GM23338 (cell line): ENCODE results near the gene CYRIA. TPM values are rescaled to one million over a fixed set of nuclear protein-coding genes. Genes with fewer than 3 reads are reported as not detected.

Source experiments
- ATAC-seq: fragments of 200-7000 bp; cut with Tn5 transposase; 3 replicates; pipeline ENCODE4 v1.9.1; 2020
- DNase-seq: peaks from one replicate; pipeline ENCODE4 v3.0.0-alpha.2; 2015; ENCODE audit warnings: low spot score
- H2AFZ ChIP-seq: fragments of 200-600 bp; sonication (generic); 2 replicates; pipeline ENCODE4 v1.8.0; 2016; ENCODE audit warnings: antibody characterized with exemption, mild to moderate bottlenecking, moderate library complexity
- H3F3A ChIP-seq: fragments of 200-600 bp; sonication (generic); replicated peaks from 2 replicates; pipeline ENCODE4 v1.8.0; 2017; ENCODE audit warnings: antibody characterized with exemption, mixed run types, low read depth
- H3K27ac ChIP-seq: fragments of 200-600 bp; sonication (generic); 2 replicates; pipeline ENCODE4 v1.6.1; 2016; ENCODE audit warnings: low read depth
- H3K27me3 ChIP-seq: fragments of 200-600 bp; sonication (generic); 2 replicates; pipeline ENCODE4 v1.8.0; 2016; ENCODE audit warnings: mild to moderate bottlenecking, mixed run types, moderate library complexity; ENCODE audit not compliant: insufficient read depth
- H3K36me3 ChIP-seq: fragments of 200-600 bp; sonication (generic); 2 replicates; pipeline ENCODE4 v1.8.0; 2016; ENCODE audit warnings: mild to moderate bottlenecking; ENCODE audit not compliant: insufficient read depth
- H3K4me1 ChIP-seq: fragments of 200-600 bp; sonication (generic); 2 replicates; pipeline ENCODE4 v1.8.0; 2016; ENCODE audit warnings: mild to moderate bottlenecking, moderate library complexity; ENCODE audit not compliant: insufficient read depth
- H3K4me2 ChIP-seq: fragments of 200-600 bp; sonication (generic); 2 replicates; pipeline ENCODE4 v1.7.1; 2017; ENCODE audit warnings: mixed run types
- H3K4me3 ChIP-seq: fragments of 200-600 bp; sonication (generic); 2 replicates; pipeline ENCODE4 v1.6.1; 2016; ENCODE audit warnings: mixed run types
- H3K79me2 ChIP-seq: fragments of 200-600 bp; sonication (generic); replicated peaks from 2 replicates; pipeline ENCODE4 v1.8.0; 2017; ENCODE audit warnings: mild to moderate bottlenecking; ENCODE audit not compliant: insufficient read depth
- H3K9me2 ChIP-seq: fragments of 200-600 bp; sonication (generic); 2 replicates; pipeline ENCODE4 v1.8.0; 2017; ENCODE audit not compliant: insufficient read depth
- H4K20me1 ChIP-seq: fragments of 200-600 bp; sonication (generic); replicated peaks from 2 replicates; pipeline ENCODE4 v1.8.0; 2017; ENCODE audit warnings: mild to moderate bottlenecking; ENCODE audit not compliant: insufficient read depth
- H3K27ac Mint-ChIP-seq: 2 replicates; pipeline ENCODE4 v1.8.0; 2020; ENCODE audit warnings: inconsistent platforms, mild to moderate bottlenecking, moderate library complexity, mixed read lengths
- H3K27me3 Mint-ChIP-seq: 3 replicates; pipeline ENCODE4 v1.8.0; 2022; ENCODE audit warnings: low read depth, mild to moderate bottlenecking, moderate library complexity, mixed read lengths, inconsistent platforms; ENCODE audit not compliant: insufficient read depth, poor library complexity
- H3K36me3 Mint-ChIP-seq: 3 replicates; pipeline ENCODE4 v1.8.0; 2021; ENCODE audit warnings: low read depth, mild to moderate bottlenecking, inconsistent platforms, moderate library complexity, mixed read lengths
- H3K4me1 Mint-ChIP-seq: 3 replicates; pipeline ENCODE4 v1.8.0; 2020; ENCODE audit warnings: mild to moderate bottlenecking, inconsistent platforms, mixed read lengths
- H3K4me3 Mint-ChIP-seq: 3 replicates; pipeline ENCODE4 v1.8.0; 2021; ENCODE audit warnings: moderate library complexity, mild to moderate bottlenecking, inconsistent platforms, mixed read lengths
- H3K9me3 Mint-ChIP-seq: 3 replicates; pipeline ENCODE4 v1.8.0; 2020; ENCODE audit warnings: moderate library complexity, mild to moderate bottlenecking, inconsistent platforms, mixed read lengths
- CREB1 ChIP-seq: fragments of 250-450 bp; sonication (Bioruptor Pico); IDR thresholded peaks from 2 replicates; pipeline ENCODE4 v1.5.0; 2020; ENCODE audit warnings: low read depth, mild to moderate bottlenecking, moderate library complexity
- ETS1 ChIP-seq: IDR thresholded peaks from 2 replicates; pipeline ENCODE4 v1.6.1; 2016; ENCODE audit warnings: antibody characterized with exemption
- EZH2 ChIP-seq: fragments of 200-600 bp; sonication (generic); IDR thresholded peaks from one replicate; pipeline ENCODE4 v1.8.0; 2017; ENCODE audit warnings: antibody characterized with exemption, mild to moderate bottlenecking, low read depth; ENCODE audit not compliant: unreplicated experiment
- JUNB ChIP-seq: IDR thresholded peaks from one replicate; pipeline ENCODE4 v1.6.1; 2016; ENCODE audit warnings: antibody characterized with exemption; ENCODE audit not compliant: unreplicated experiment
- NANOG ChIP-seq: IDR thresholded peaks from 2 replicates; pipeline ENCODE4 v1.6.1; 2016; ENCODE audit warnings: antibody characterized with exemption, borderline replicate concordance
- POLR2AphosphoS5 ChIP-seq: IDR thresholded peaks from 2 replicates; pipeline ENCODE4 v1.6.1; 2016; ENCODE audit warnings: antibody characterized with exemption, low read depth
- STAT1 ChIP-seq: IDR thresholded peaks from one replicate; pipeline ENCODE4 v1.6.1; 2016; ENCODE audit warnings: antibody characterized with exemption; ENCODE audit not compliant: unreplicated experiment
- ZNF114 ChIP-seq: fragments of 250-450 bp; sonication (Bioruptor Pico); IDR thresholded peaks from 2 replicates; pipeline ENCODE4 v1.5.0; 2020; ENCODE audit warnings: mild to moderate bottlenecking, moderate library complexity
- ZNF331 ChIP-seq: fragments of 250-450 bp; sonication (Bioruptor Pico); IDR thresholded peaks from 2 replicates; pipeline ENCODE4 v1.5.0; 2020; ENCODE audit warnings: low read depth, mild to moderate bottlenecking, moderate library complexity
- polyA plus RNA-seq: library from polyadenylated mRNA; unstranded; fragments of >200 nt; fragmentation: Nextera tagmentation; extraction: Ambion mirVana; gene quantifications from 2 replicates; pipeline ENCODE4 v1.2.1, GENCODE V29; 2016
- total RNA-seq: library from RNA; depleted of rRNA; stranded (reverse); fragments of >200 nt; shearing (Covaris generic); gene quantifications from 2 replicates; pipeline ENCODE4 v1.2.3, GENCODE V29; 2014
- TF ChIP-seq, protein P1 (sequence below), 2 experiments: fragments of 200-600 bp in 1 of 2; sonication (generic) in 1 of 2; conservative IDR thresholded peaks; 2 replicates each; pipeline versions ENCODE4 v1.5.1 to v1.6.1; 2016 to 2017; ENCODE audit warnings: antibody characterized with exemption in 2 of 2, low read depth in 2 of 2, mild to moderate bottlenecking in 2 of 2, moderate library complexity in 1 of 2

The CYRIA gene
- total and polyA plus RNA-seq, 2 experiments from 2014 or later = 3.0 to 5.3 TPM

DNA sequence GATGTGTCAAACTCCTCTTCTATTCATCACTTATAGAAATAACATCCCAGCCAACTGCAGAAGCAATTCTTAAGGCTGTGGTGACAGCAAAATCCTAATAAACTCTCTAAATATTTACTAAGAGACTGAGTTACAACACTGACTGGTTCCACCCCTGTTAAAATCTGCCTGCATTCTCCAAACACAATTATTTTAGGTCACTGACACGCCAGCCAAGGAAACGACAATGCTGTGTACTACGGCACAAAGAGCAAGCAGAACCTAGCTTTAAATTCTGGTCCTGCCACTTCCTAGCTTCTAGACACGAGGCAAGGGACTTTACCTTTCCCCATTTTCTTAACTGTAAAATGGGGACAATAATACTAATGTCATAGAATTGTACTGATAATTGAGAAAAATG, 4.1 kb downstream of the CYRIA start (continued):
- TF ChIP-seq, protein P1, sequence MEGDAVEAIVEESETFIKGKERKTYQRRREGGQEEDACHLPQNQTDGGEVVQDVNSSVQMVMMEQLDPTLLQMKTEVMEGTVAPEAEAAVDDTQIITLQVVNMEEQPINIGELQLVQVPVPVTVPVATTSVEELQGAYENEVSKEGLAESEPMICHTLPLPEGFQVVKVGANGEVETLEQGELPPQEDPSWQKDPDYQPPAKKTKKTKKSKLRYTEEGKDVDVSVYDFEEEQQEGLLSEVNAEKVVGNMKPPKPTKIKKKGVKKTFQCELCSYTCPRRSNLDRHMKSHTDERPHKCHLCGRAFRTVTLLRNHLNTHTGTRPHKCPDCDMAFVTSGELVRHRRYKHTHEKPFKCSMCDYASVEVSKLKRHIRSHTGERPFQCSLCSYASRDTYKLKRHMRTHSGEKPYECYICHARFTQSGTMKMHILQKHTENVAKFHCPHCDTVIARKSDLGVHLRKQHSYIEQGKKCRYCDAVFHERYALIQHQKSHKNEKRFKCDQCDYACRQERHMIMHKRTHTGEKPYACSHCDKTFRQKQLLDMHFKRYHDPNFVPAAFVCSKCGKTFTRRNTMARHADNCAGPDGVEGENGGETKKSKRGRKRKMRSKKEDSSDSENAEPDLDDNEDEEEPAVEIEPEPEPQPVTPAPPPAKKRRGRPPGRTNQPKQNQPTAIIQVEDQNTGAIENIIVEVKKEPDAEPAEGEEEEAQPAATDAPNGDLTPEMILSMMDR (conservative IDR thresholded peaks at IDR 0.05; ENCODE audit: low read depth in 2 of 2) = no peak
- TF ChIP-seq STAT1 = no peak
- no peak for TF ChIP-seq POLR2AphosphoS5
- no peak for TF ChIP-seq ZNF114 (CRISPR knock-in tag)
- TF ChIP-seq ZNF331 (CRISPR knock-in tag) = no peak

DNA sequence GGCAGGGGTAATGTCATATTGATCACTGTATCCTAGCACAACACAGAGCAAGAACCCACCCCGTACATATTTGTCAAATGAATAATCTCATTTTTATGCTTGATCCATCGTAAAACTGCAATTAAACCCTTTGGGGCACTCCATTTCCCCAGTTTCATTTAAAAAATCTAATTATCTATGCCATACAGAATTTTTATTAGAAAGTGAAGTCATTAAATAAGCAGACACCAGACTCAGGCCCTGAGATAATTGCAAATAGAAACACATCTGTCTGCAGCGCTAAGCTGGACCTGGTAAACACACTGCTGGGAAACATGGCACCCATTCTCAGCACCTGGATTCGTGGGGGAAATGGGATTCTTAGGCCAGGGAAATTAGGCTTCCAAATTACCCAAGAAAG, 5.1 kb downstream of the CYRIA start:
- Histone ChIP-seq H3F3A (no peaks in the 10 kb centered on the region), H3K4me3 (no peak overlapping the region), H4K20me1 (no peaks in the 10 kb centered on the region), H3K9me2 (no peaks in the 10 kb centered on the region), H2AFZ (no peak overlapping the region), H3K4me2 (no peak overlapping the region), H3K79me2 (no peaks in the 10 kb centered on the region), H3K36me3 (no peaks in the 10 kb centered on the region), H3K27ac (no peak overlapping the region), H3K4me1 (peaks cover 7% of the 10 kb centered on the region; the same call in 1 of the 2 replicates), H3K27me3 (peaks cover 14% of the 10 kb centered on the region)
- TF ChIP-seq CREB1 (no peak), EZH2 (no peak), ZNF114 (CRISPR knock-in tag) (no peak), ETS1 (no peak), JUNB (no peak), ZNF331 (CRISPR knock-in tag) (no peak), POLR2AphosphoS5 (no peak), NANOG (no peak)
- TF ChIP-seq, protein P1 (conservative IDR thresholded peaks at IDR 0.05; ENCODE audit: low read depth in 2 of 2) = no peak
- H3K27ac Mint-ChIP-seq = no peak overlapping the region
- no peak overlapping the region for H3K4me3 Mint-ChIP-seq
- no peaks in the 10 kb centered on the region for H3K9me3 Mint-ChIP-seq
- H3K4me1 Mint-ChIP-seq = peaks cover 23% of the 10 kb centered on the region
- DNase-seq (no peak), ATAC-seq (no peak)
- peaks cover 14% of the 10 kb centered on the region for H3K27me3 Mint-ChIP-seq
- no peaks in the 10 kb centered on the region for H3K36me3 Mint-ChIP-seq
